Activated CD8-positive, alpha-beta T cell treated with anti-CD3 and anti-CD28 coated beads, Interleukin-2, amount 10 ng/mL, durations not matched to agents 7 days and 5 days (primary cell): ENCODE measurements around the gene TFPI2. TPM values are rescaled to one million over a fixed set of nuclear protein-coding genes. Genes with fewer than 3 reads are reported as not detected.

ENCODE experiments used
- ATAC-seq: fragments of 150-1000 bp; cut with Tn5 transposase; one replicate; pipeline ENCODE4 v1.10.0; 2021; ENCODE audit warnings: moderate library complexity
- CTCF ChIA-PET: fragments of 350-600 bp; sonication (Branson Sonifier 250); formaldehyde crosslinking; loops from one replicate; lab custom pipeline; 2021; ENCODE audit warnings: antibody characterized with exemption; lab: Charles Lee
- POLR2A ChIA-PET: fragments of 350-600 bp; sonication (Branson Sonifier 250); formaldehyde crosslinking; loops from one replicate; lab custom pipeline; 2021; ENCODE audit warnings: antibody characterized with exemption; lab: Charles Lee
- DNase-seq: peaks from one replicate; pipeline ENCODE4 v3.0.0-alpha.2; 2020
- H3K27ac Mint-ChIP-seq: one replicate; pipeline ENCODE4 v1.8.0; 2021; ENCODE audit warnings: mild to moderate bottlenecking, mixed read lengths
- H3K27me3 Mint-ChIP-seq: one replicate; pipeline ENCODE4 v1.8.0; 2021; ENCODE audit warnings: low read depth, mixed read lengths
- H3K36me3 Mint-ChIP-seq: one replicate; pipeline ENCODE4 v1.8.0; 2021; ENCODE audit warnings: low read depth, mixed read lengths
- H3K4me1 Mint-ChIP-seq: one replicate; pipeline ENCODE4 v1.8.0; 2021; ENCODE audit warnings: low read depth, mixed read lengths
- H3K4me3 Mint-ChIP-seq: one replicate; pipeline ENCODE4 v1.8.0; 2021; ENCODE audit warnings: mild to moderate bottlenecking, mixed read lengths
- H3K9me3 Mint-ChIP-seq: one replicate; pipeline ENCODE4 v1.8.0; 2022; ENCODE audit warnings: mixed read lengths; ENCODE audit not compliant: insufficient read depth
- total RNA-seq, 2 experiments: library from RNA; stranded (reverse); gene quantifications; one replicate each; pipeline ENCODE4 v1.2.3, GENCODE V29; 2021

Gene TFPI2
- not detected for total RNA-seq

GRCh38 chr7:93890464-93891068, at the start of gene TFPI2:
Gene TFPI2, minus strand, starts transcription at chr7:93890753. Its CDS starts 75 bp downstream, at chr7:93890678.
- DNase-seq (peak; percentile 21), ATAC-seq (peak; percentile 57)
- CTCF ChIA-PET: no interaction called here
- H3K9me3 Mint-ChIP-seq: no peaks in the 10 kb centered on the region
- POLR2A ChIA-PET: no interaction called here
- H3K27me3 Mint-ChIP-seq: peaks cover 38% of the 10 kb centered on the region
- peak within 1 kb of the TSS; percentile 58 for H3K4me3 Mint-ChIP-seq
- H3K27ac Mint-ChIP-seq: no peak within 1 kb of the TSS
- H3K4me1 Mint-ChIP-seq: peaks cover 8% of the 10 kb centered on the region
- no peaks in the 10 kb centered on the region for H3K36me3 Mint-ChIP-seq

GRCh38 chr7:93938293-93938692, 47.7 kb upstream of the TFPI2 start:
- Mint-ChIP-seq H3K9me3 (no peaks in the 10 kb centered on the region), H3K4me1 (no peaks in the 10 kb centered on the region), H3K27me3 (no peaks in the 10 kb centered on the region), H3K4me3 (no peak overlapping the region), H3K36me3 (no peaks in the 10 kb centered on the region), H3K27ac (no peak overlapping the region)
- POLR2A ChIA-PET: no interaction called here
- DNase-seq (no peak), ATAC-seq (no peak)
- CTCF ChIA-PET: no interaction called here

GRCh38 chr7:93937818-93938217, 47.3 kb upstream of the TFPI2 start:
- no peaks in the 10 kb centered on the region for H3K27me3 Mint-ChIP-seq
- POLR2A ChIA-PET: no interaction called here

GRCh38 chr7:93935102-93935501, 44.5 kb upstream of the TFPI2 start:
- ATAC-seq: no peak
- Mint-ChIP-seq H3K4me3 (no peak overlapping the region), H3K4me1 (no peaks in the 10 kb centered on the region), H3K27me3 (peaks cover 2% of the 10 kb centered on the region), H3K36me3 (no peaks in the 10 kb centered on the region), H3K27ac (no peak overlapping the region), H3K9me3 (no peaks in the 10 kb centered on the region)
- CTCF ChIA-PET: no interaction called here
- no peak for DNase-seq
- POLR2A ChIA-PET: no interaction called here

More at GRCh38 chr7:93937818-93938217, 47.3 kb upstream of the TFPI2 start:
- no peaks in the 10 kb centered on the region for H3K4me1 Mint-ChIP-seq
- CTCF ChIA-PET: no interaction called here
- no peak overlapping the region for H3K4me3 Mint-ChIP-seq
- H3K9me3 Mint-ChIP-seq: no peaks in the 10 kb centered on the region
- no peak overlapping the region for H3K27ac Mint-ChIP-seq
- H3K36me3 Mint-ChIP-seq: no peaks in the 10 kb centered on the region
- ATAC-seq (no peak), DNase-seq (no peak)

- Mint-ChIP-seq H3K4me3 (no peak overlapping the region), H3K4me1 (no peaks in the 10 kb centered on the region), H3K27me3 (peaks cover 2% of the 10 kb centered on the region), H3K36me3 (no peaks in the 10 kb centered on the region), H3K27ac (no peak overlapping the region), H3K9me3 (no peaks in the 10 kb centered on the region)
- DNase-seq (no peak), ATAC-seq (no peak)
- ChIA-PET POLR2A (no interaction called here), CTCF (no interaction called here)
Observed at GRCh38 chr7:93933156-93933555, 42.6 kb upstream of the TFPI2 start.

- ATAC-seq (no peak), DNase-seq (no peak)
- POLR2A ChIA-PET: no interaction called here
- CTCF ChIA-PET: no interaction called here
- H3K27me3 Mint-ChIP-seq: peaks cover 2% of the 10 kb centered on the region
- H3K27ac Mint-ChIP-seq: no peak overlapping the region
- no peaks in the 10 kb centered on the region for H3K4me1 Mint-ChIP-seq
- no peak overlapping the region for H3K4me3 Mint-ChIP-seq
- H3K9me3 Mint-ChIP-seq: no peaks in the 10 kb centered on the region
- no peaks in the 10 kb centered on the region for H3K36me3 Mint-ChIP-seq
Observed at GRCh38 chr7:93931655-93932054, 41.1 kb upstream of the TFPI2 start.

GRCh38 chr7:93927585-93927984, 37.0 kb upstream of the TFPI2 start:
- CTCF ChIA-PET: no interaction called here
- no peak overlapping the region for H3K4me3 Mint-ChIP-seq

GRCh38 chr7:93926800-93927199, 36.2 kb upstream of the TFPI2 start:
- no peak overlapping the region for H3K4me3 Mint-ChIP-seq
- peaks cover 5% of the 10 kb centered on the region for H3K4me1 Mint-ChIP-seq
- DNase-seq: no peak
- no peak for ATAC-seq
- CTCF ChIA-PET: no interaction called here
- no peaks in the 10 kb centered on the region for H3K9me3 Mint-ChIP-seq
- POLR2A ChIA-PET: no interaction called here
- H3K36me3 Mint-ChIP-seq: no peaks in the 10 kb centered on the region
- no peak overlapping the region for H3K27ac Mint-ChIP-seq
- H3K27me3 Mint-ChIP-seq: peaks cover 19% of the 10 kb centered on the region

More at GRCh38 chr7:93927585-93927984, 37.0 kb upstream of the TFPI2 start:
- Mint-ChIP-seq H3K36me3 (no peaks in the 10 kb centered on the region), H3K9me3 (no peaks in the 10 kb centered on the region), H3K4me1 (no peaks in the 10 kb centered on the region), H3K27me3 (peaks cover 17% of the 10 kb centered on the region), H3K27ac (no peak overlapping the region)
- ATAC-seq (no peak), DNase-seq (no peak)
- POLR2A ChIA-PET: no interaction called here

- Mint-ChIP-seq H3K27ac (no peak overlapping the region), H3K4me1 (peaks cover 9% of the 10 kb centered on the region), H3K9me3 (no peaks in the 10 kb centered on the region), H3K36me3 (no peaks in the 10 kb centered on the region), H3K27me3 (peaks cover 26% of the 10 kb centered on the region), H3K4me3 (no peak overlapping the region)
- ChIA-PET CTCF (no interaction called here), POLR2A (no interaction called here)
- ATAC-seq: no peak
- DNase-seq: no peak
Observed at GRCh38 chr7:93923942-93924341, 33.4 kb upstream of the TFPI2 start.

GRCh38 chr7:93923296-93923695, 32.7 kb upstream of the TFPI2 start:
- Mint-ChIP-seq H3K27me3 (peaks cover 26% of the 10 kb centered on the region), H3K9me3 (no peaks in the 10 kb centered on the region), H3K4me1 (peaks cover 9% of the 10 kb centered on the region), H3K27ac (no peak overlapping the region), H3K4me3 (no peak overlapping the region), H3K36me3 (no peaks in the 10 kb centered on the region)
- POLR2A ChIA-PET: no interaction called here
- CTCF ChIA-PET: no interaction called here
- ATAC-seq: no peak
- no peak for DNase-seq

- ATAC-seq: peak; percentile 95
- ChIA-PET CTCF (interaction anchor here (2.2 kb wide), 1 partner anchor 165 kb away, joined by 9 read pairs; no protein-coding TSS in a partner anchor), POLR2A (interaction anchor here (0.8 kb wide), 1 partner anchor 19 kb away, joined by 3 read pairs; no protein-coding TSS in a partner anchor)
- peaks cover 30% of the 10 kb centered on the region for H3K27me3 Mint-ChIP-seq
- H3K4me3 Mint-ChIP-seq: peak within 1 kb of the TSS; percentile 68
- H3K27ac Mint-ChIP-seq: no peak within 1 kb of the TSS
- DNase-seq: peak; percentile 39
- peaks cover 9% of the 10 kb centered on the region for H3K4me1 Mint-ChIP-seq
- H3K9me3 Mint-ChIP-seq: no peaks in the 10 kb centered on the region
- no peaks in the 10 kb centered on the region for H3K36me3 Mint-ChIP-seq
Observed at GRCh38 chr7:93921607-93922566, 31.3 kb upstream of the TFPI2 start, which contains the start of gene GNG11. Gene GNG11, plus strand, starts transcription at chr7:93921735. Its CDS starts 403 bp downstream, at chr7:93922138.

- Mint-ChIP-seq H3K36me3 (no peaks in the 10 kb centered on the region), H3K4me3 (peak overlapping the region; percentile 68), H3K4me1 (peaks cover 9% of the 10 kb centered on the region), H3K27me3 (peaks cover 32% of the 10 kb centered on the region), H3K9me3 (no peaks in the 10 kb centered on the region), H3K27ac (no peak overlapping the region)
- POLR2A ChIA-PET: no interaction called here
- no peak for ATAC-seq
- no peak for DNase-seq
- CTCF ChIA-PET: interaction anchor here (2.2 kb wide), 1 partner anchor 166 kb away, joined by 9 read pairs; no protein-coding TSS in a partner anchor
Observed at GRCh38 chr7:93921186-93921585, 30.6 kb upstream of the TFPI2 start.
